Gastrocnemius medialis (tissue), 4 donors: ENCODE results near the gene PTPN3.

Experiments
- CTCF ChIP-seq, 5 experiments: fragments of 450-650 bp in 3 of 5; fragments of 200-600 bp in 2 of 5; sonication (generic) in 2 of 5; IDR thresholded peaks in 4 of 5; conservative IDR thresholded peaks in 1 of 5; 1 replicate in 4 of 5; 2 replicates in 1 of 5; pipeline ENCODE4 v1.5.1; 2016 to 2019; ENCODE audit warnings: antibody characterized with exemption in 5 of 5, mild to moderate bottlenecking in 3 of 5, moderate library complexity in 3 of 5
- POLR2A ChIP-seq, 2 donors: fragments of 450-650 bp; IDR thresholded peaks; one replicate each; pipeline ENCODE4 v1.6.1; 2017; ENCODE audit warnings: antibody characterized with exemption in 2 of 2, mild to moderate bottlenecking in 2 of 2, moderate library complexity in 2 of 2

- TF ChIP-seq CTCF (IDR thresholded peaks at IDR 0.05 in 4 of 5, conservative IDR thresholded peaks at IDR 0.05 in 1 of 5) (no peak), POLR2A (IDR thresholded peaks at IDR 0.05) (no peak)
Observed at GRCh38 chr9:109455861-109456260, 42.2 kb downstream of the PTPN3 start.
